Fibroblast of upper back skin (primary cell): ENCODE results near the gene GUCY2D.
A peak's percentile ranks its signal among the peaks of the same experiment; 100 is the strongest.
"Not testable (repeated sequence)": the region's sequence is repeated elsewhere in the genome, so short reads cannot be mapped to it uniquely, and the experiment has no call there.

Experiments used
- DNase-seq: peaks from one replicate; pipeline ENCODE4 v3.0.0-alpha.2; 2013

Gene GUCY2D

DNA sequence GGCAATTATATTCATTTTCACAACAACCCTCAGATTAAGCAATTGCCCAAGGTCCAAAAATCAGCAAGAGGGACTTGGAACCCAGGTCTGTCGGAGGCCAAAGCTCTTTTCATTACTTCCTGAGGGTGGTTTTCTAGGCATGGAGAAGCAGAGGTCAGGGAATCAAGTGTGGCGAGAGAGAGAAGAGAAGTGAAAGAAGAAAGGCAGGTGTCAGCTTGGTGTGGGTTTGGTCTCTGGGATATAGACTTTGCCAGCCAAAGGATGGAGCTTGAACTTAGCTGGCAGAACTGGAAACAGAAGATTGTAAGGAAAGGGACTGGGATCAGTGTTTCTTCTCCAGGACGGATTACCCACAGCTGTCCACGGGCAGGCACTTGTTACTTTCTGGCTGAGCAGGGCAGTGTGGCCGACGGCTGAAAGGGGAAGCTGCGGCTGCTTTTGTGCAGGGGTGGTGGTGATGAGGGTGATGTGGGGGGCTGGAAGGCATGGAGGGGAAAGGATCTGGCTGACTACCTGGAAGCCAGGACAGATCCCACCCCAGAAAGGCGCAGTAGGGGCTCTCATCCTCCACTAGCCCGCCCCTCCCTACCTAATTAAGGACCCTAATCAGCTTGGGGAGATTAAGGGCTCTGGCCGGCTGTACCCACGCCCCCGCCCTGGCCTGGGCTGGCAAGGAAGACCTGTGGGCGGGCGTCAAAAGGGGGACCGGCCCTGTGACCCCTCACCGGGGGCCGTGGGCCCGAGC is at the start of gene GUCY2D:
Gene GUCY2D (plus strand): TSS at position 640 of the 745 bp plus-strand sequence. CDS start 433 bp downstream, outside the sequence.
- no peak for DNase-seq

DNA sequence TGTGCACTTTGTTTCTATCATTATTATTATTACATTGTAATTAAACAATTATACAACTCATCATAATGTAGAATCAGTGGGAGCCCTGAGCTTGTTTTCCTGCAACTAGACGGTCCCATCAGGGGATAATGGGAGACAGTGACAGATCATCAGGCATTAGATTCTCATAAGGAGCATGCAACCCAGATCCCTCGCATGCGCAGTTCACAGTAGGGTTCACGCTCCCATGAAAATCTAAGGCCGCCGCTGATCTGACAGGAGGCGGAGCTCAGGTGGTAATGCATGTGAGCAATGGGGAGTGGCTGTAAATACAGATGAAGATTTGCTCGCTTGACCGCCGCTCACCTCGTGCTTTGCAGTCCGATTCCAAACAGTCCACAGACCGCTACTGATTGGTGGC is 49.1 kb upstream of the GUCY2D start:
- not testable (repeated sequence) for DNase-seq

DNA sequence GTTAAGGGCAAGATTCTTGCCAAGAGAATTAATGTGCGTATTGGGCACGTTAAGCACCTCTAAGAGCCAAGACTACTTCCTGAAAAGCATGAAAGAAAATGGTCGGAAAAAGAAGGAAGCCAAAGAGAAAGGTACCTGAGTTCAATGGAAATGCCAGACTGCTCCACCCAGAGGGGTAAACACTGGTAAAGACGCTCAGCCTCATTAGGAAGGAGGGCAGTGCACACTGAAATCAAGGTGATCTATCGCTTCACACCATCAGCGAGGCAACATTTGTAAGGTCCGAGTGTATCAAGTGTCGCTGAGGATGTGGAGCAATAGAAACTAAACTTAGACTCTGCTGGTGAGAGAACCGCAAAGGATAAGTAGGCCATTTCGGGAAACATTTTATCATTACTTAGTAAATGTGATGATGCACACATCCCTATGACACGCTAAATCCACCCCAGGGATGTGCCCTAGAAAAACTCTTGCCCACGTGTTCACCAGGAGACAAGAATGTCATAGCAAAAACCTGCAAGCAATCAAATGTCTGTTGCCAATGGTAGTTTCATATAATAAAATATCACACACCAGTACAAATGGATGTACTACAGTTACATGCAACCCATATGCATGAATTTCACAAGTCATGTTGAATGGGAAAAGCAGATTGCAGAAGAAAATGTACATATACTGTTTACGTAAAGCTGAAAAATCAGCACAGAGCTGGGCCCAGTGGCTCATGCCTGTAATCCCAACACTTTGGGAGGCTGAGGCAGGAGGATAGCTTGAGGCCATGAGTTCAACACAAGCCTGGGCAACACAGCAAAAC is 46.8 kb upstream of the GUCY2D start:
- peak; percentile 20 for DNase-seq

DNA sequence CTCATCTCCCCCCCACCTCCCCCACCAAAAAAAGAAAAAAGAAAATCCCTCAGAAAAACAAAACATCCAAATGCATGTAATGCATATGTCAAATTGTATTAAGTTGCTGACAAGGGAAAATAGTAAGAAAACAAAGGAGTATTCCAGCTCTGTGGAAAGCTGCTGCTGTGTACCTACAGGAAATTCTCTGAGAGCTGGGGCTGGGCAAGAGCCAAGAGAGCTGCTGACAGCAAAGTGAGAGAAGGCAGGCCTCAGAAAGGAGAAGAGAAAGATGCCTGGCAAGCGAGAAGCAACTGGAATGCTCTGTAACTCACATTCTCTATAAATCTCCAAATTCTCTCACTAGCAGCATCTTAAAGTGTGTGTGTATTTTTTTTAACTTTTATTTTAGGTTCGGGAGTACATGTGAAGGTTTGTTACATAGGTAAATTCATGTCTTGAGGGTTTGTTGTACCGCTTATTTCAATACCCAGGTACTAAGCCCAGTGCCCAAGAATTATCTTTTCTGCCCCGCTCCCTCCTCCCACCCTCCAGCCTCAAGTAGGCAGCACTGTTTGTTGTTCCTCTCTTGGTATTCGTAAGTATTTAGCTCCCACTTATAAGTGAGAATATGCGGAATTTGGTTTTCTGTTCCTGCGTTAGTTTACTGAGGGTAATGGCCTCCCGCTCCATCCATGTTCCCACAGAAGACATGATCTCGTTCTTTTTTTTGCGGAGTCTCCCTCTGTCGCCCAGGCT is 46.0 kb upstream of the GUCY2D start:
- DNase-seq = peak; percentile 65

DNA sequence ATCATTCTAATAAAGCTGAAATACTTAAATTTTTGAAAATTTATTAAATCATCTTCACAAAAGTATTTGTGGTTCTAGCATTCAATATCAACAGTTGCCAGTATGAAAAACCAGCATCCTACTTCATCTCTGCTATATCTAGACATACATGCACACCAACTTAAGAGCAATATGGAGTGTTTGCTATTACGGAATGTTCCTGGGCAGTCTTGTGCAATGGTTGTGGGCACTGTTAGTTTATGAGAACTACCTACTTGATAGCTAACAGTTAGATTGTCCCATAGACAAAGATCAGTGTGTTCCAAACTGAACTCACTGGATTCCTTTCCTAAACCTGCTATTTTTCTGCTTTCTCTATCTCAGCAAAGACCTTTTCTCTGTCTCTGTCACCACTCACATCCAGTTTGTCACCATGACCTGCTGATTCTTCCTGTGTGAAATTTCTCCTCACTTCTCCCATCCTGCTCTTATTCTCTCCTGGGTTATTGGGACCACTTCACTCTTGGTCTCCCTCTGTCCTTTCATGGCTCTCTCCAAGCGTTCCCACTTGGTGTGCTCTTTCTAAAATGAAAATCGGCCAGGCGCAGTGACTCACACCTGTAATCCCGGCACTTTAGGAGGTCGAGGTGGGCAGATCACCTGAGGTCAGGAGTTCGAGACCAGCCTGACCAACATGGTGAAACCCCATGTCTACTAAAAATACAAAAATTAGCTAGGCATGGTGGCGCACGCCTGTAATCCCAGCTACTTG is 42.7 kb upstream of the GUCY2D start:
- DNase-seq = no peak

DNA sequence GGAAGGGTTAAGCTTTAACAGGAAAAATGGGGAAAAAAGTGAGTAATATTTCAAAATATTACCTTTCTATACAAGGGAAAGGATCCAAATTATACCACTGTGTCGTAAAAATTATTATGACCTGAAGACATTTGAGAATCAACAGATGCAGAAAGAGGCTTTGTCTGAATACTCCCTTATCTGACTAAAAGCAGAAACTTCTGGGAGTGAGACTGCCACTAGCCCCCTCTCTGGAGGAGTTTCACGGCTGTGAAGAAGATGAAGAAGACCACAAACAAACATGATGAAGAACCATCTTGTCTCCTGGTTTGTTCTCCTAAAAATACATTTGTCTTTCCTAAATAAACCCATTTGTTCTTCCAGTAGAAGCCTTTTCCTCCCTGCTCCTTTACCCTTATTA is 41.0 kb upstream of the GUCY2D start:
- DNase-seq = no peak

DNA sequence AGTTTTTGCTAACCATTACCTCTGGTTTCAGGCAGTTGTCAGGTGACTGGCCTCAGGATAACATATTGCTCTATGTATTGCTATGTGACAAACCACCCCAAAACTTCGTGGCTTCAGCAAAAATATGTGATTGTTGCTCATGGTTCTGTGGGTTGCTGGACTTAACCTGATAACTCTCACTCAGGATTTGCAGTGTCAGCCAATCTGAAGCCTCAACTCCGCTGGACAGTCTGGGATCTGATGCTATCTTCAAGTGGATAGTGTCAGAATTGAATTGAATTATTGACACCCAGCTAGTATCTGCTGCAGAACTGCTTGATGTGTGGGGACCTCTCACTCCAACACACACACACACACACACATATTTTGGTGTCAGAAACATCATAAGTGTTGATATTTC is 34.7 kb upstream of the GUCY2D start:
- no peak for DNase-seq

DNA sequence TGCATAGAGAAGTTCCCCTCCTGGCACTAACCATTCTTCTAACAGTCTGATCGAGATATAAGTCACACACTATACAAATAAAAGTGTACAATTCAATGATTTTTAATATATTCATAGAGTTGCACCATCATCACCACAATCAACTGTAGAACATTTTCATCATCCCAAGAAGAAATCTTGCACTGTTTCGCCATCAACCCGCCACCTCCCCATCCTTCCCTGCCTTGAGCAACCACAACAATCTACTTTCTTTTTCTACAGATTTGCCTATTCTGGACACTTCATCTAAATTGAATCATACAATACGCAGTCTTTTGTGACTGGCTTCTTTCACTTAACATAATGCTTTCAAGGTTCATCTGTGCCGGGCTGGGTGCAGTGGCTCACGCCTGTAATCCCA is 33.0 kb upstream of the GUCY2D start:
- DNase-seq = no peak

DNA sequence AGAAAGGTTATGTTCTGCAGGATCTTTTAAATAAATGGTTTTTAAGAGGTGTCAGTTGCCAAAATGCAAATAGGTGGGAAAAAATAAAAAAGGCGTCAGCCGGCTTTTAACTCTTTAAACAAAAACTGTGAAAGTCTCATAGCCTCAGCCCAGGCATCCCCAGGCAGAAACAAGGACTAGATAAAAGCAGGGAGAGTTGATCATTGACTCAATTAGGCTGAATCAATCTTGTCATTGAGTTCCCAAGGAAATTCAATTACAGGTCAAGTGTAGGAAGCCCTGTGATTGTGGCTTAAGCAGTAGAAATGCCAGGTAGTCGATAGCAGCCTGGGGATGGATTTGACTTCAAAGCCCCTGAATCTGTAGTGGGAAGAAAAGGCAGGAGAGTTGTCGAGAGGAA is 30.8 kb upstream of the GUCY2D start:
- no peak for DNase-seq

DNA sequence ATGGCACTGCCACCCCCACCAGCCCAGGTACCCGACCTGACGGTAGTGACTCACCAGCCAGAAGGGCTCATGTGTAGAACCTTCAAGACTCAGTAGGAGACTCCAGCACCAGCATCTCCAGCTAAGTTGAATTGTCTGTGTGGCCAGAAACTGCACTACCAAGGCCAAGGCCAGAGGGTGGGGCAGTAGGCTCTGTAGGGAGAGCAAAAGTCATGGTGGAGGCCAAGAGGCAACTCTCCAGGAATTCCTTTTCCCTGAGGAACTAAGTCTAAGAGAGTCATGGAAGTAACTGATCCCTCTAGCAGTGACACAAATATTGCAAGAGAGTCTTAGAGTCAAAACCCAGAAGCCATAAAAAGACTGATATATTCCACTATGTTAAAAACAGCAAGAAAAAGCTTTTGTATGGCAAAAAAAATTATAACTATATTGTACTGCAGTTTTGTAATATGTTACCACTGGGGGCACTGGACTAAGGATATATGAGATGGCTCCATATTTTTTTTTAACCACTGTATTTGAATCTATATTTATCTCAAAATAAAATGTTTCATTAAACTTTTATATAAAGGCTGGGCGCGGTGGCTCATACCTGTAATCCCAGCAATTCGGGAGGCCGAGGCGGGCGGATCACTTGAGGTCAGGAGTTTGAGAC is 30.2 kb upstream of the GUCY2D start:
- no peak for DNase-seq

DNA sequence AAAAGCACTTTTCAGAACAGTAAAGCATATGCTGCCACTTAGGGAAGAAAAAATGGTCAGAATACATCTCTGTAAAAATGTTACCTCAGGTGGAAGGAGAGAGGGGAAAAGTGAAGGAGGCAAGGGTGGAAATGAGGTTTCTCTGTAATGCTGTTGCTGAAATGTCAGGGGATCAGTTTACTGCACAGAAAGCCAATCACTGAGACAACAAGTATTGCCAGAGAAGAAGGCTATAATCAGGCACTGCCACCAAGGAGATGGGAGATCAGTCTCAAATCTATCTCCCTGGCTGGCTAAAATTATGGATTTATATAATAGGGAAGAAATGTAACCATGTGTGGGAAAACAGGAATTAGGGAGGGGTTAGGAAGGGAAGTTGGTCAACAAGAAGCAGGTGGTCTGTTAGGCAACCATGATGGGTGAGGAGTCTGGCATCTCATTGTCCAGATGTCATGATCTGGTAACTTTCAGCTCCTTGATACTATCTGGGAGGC is 27.7 kb upstream of the GUCY2D start:
- no peak for DNase-seq

DNA sequence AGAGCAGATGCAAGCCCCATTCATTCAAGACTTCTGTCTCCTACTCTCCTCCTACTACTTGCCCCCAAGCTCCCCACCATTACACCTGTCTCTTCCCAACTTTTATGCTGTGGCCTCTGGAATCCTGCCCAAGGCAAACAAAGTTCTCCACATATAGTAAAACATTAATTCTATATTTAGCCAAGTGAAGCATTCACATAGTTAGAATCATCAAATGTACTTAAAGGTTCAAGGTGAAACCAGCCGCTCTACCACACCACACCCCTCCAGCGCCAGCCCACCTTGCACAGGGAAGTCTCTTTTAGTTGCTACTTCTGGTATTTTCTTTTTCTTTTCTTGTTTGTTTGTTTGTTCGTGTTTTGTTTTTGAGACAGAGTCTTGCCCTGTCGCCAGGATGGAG is 25.4 kb upstream of the GUCY2D start:
- DNase-seq = no peak

DNA sequence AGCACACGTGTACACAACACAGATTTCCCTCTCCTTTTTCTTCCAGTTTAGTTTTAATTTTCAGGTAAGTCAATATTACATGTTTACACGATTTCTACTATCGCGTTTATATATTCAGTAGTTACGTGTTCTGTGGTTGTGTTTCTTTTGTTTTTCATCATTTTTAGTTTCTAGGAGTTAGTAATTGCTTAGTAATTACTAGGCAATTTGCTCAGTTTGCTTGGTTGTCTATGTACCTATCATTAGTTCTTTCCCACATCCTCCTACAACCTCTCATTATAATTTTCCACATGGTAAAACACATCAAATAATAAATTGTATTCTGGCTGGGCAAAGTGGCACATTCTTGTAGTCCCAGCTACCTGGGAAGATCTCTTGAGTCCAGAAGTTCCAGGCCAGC is 24.6 kb upstream of the GUCY2D start:
- no peak for DNase-seq

DNA sequence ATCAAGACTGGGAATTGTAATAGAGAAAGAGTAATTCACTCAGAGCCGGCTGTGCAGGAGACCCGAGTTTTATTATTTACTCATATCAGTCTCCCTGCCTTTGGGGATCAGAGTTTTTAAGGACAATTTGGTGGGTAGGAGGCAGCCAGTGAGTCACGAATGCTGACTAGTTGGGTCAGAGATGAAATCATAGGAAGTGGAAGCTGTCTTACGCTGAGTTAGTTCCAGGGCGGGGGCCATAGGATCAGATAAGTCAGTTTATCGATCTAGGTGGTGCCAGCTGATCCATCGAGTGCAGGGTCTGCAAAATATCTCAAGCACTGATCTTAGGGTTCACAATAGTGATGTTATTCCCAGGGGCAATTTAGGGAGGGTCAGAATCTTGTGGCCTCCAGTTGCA is 20.2 kb upstream of the GUCY2D start:
- peak; percentile 69 for DNase-seq

DNA sequence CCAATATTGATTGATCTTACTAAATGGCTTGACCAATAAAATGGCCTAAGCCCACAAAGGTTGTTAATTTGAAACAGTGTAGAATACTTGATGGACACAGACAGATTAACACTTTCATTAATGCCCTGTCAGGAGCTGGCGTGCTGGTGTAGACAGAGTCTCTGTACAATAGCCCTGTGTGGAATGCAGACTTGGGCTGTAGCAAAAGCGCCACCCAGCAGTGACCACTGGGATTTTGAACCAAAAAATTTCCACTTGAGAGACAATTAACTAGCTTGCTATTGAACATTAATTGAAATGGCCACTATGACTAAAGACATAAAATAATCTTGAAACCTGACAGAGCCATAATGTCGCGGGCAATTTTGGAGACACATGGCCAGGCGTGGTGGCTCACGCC is 19.7 kb upstream of the GUCY2D start:
- no peak for DNase-seq

DNA sequence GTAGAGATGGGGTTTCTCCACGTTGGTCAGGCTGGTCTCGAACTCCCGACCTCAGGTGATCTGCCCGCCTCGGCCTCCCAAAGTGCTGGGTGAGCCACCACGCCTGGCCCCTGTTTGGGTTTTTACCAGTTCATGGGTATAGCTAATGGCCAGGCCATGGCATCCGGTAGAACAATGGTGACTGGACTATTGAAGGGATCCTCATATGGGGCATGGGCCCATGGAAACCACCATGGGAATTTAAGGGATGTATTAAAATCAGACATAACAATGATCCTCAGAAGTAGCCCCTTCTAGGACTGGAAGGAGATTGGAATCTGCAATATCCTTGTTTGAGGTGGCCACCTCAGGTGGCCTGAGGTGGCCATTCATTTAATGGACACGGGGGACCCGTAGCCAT is 17.5 kb upstream of the GUCY2D start:
- DNase-seq = no peak

DNA sequence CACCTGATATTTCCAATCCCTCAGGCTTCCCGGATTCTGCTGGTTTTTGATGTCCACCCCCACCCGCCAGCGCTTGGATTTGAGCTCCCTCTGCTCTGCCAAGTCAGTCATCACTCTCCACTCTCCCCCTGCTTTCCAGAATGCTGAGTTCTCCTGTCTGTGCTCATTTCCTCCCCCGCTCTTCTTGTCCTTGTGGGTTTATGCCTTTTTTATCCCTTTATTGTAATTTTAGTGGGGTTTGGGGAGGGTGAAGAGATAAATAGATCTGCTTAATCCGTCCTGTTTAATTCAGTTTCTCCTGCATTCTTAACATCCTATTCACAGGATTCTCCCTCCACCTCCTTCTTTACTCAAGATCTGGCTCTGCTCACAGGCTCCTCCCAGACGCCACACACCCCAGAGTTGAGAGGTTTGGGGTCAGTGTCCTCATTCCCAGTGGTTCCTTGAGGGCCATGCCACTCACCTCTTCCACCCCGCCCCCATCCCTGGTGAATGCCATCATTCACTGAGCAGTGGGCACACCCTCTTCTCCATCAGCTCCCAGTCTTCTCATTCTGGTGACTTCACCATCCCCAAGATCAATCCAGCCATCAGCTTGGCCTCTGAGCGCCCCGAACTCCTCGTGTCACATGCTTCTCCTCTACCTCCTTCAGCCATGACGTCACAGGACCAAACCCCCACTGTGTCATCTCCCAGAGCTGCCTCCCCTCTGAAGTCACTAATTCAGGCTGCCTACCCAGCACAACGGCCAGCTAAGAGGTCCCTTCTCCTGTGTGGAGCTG is 15.1 kb upstream of the GUCY2D start:
- peak; percentile 32 for DNase-seq

DNA sequence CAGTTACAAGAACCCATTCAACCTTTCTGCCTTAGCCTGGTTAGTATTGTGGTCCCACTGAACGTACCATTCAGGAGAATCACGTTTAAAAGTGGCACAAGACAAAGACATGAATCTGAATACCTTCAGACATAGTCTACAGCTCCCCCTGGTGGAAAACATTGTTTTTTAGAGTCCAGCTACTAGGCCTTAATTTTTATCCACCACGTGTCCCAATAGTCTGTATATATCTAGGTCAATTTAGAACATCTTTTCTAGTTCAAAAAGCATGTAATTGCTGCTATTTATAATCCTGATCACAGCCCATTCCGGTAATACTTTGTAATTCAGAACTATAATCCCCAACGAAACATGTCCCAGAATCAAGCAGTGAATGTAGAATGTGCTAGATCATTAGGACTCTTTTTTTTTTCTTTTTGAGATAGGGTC is 13.7 kb upstream of the GUCY2D start:
- DNase-seq = peak; percentile 89

DNA sequence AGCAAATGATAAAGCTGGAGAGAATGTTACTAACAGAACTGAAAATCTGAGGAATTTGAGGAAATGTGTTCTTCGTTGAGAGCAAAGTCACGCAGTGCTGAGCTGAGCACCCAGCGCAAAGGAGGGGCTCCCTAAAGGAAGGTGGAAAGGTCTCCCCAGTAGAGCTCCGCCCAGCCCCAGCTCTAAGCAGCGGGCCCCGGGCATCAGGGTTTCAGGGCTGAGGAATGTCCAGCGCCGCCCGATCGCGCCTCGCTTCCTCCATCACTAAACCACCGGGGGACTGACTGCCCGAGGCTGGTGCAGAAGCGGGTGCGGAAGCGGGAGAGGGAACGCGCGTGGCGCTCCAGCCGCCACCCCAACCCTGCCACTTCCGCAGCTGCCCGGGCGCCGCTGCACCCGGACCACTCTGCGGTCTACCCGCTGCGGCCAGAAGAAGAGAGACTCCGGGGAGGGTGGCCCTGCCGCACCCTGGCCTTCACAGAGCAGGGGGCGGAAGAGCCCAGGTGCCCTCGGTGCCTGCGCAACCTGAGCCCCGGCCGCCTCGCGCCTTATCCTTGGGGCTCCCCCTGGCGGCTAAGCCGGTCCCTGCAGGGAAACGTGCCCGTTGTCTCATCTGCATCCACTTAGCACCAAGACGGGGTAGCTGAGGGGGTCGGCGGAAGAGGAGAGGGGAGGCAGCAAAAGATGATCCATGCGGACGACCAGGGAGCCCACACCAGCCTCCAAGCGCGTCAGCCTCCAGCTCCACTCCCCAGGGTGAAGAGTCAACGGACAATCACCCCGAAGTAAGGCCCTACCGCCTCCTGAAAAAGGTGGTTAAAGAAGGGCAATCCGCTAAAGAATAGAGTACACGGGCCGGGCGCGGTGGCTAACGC is 12.4 kb upstream of the GUCY2D start:
- DNase-seq = peak; percentile 62

DNA sequence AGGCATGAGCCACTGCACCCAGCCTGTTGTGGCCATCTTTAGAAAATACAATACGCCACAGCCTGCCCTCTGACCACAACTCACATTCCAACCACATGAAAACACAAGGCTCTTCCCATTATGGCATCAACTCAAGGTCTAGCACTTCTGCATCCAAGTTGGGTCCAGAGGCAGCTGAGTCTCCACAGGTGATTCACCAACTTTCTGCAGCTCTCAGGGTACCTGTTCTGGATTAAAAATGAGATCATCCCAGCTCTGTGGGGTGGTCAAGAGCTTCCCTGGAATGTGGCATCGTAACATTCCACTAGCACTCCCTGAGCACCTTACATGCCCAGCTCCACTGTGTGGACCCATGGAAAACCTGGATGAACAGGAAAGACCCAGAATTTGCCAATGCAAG is 9.9 kb upstream of the GUCY2D start:
- DNase-seq = peak; percentile 35
